ENCODE measurements around the gene CEP95.
A peak's percentile ranks its signal among the peaks of the same experiment; 100 is the strongest.
"Not testable (repeated sequence)": the region's sequence is repeated elsewhere in the genome, so short reads cannot be mapped to it uniquely, and the experiment has no call there.

CEP95 gene

GRCh38 chr17:64577025-64577424, 70.2 kb downstream of the CEP95 start:
- DNase-seq = not testable (repeated sequence)

DNA sequence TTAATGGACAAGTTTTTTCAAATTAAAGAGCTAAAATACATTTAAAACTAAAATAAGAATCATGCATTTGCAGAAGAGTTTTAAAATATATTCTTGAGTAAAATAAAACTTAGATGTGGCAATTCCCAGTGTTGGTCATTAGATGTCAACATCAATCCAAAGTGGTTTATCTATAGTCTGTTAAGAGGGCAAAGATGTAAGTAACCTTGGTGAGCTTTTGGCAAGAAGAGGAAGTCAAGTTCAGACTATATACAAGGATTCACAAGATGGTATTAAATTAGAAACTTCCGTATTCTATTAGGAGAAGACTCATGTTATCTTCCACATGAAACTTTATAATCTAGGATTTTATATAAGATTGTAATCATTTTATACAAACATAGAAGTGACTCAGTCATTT, 73.1 kb downstream of the CEP95 start:
- DNase-seq = no peak

GRCh38 chr17:64580384-64581315, 73.9 kb downstream of the CEP95 start:
- DNase-seq = peak; percentile 65

DNA sequence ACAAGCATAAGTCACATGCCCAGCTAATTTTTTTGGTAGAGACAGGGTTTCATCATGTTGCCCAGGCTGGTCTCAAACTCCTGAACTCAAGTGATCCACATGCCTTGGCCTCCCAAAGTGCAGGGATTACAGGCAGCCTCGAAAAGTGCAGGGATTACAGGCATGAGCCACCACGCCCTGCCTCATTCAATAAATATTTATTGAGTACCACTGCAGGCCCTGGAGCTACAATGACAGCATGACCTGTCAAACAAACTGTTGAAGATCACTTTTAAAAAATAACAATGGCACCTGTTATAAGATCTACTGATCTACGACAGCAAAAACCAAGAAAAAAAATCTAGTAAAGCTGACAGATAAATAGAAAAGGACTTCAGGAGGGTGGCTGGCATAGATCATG, 76.3 kb downstream of the CEP95 start:
- DNase-seq = no peak

GRCh38 chr17:64585146-64585545, 78.4 kb downstream of the CEP95 start:
- no peak for DNase-seq

All from activated CD4-positive, alpha-beta T cell treated with anti-CD3 and anti-CD28 coated beads, Interleukin-10, Interleukin-2, amounts not matched to agents 100 ng/mL and 50 ng/mL, durations not matched to agents 16 hours and 8 hours (primary cell).